ENCODE data around the gene OLFML2A. TPM values are rescaled to one million over a fixed set of nuclear protein-coding genes. Genes with fewer than 3 reads are reported as not detected.

Gene OLFML2A
- total and polyA plus RNA-seq, 2 of the 13 experiments (the other 11 are each of a cell fraction or from before 2014, with no cell fraction given), result 0.01 to 0.02 TPM

GRCh38 chr9:124861342-124862229 lies 84.7 kb downstream of the OLFML2A start, which contains the start of the genes ARPC5L and RPL35 (continued):
- peak; percentile 8; the same call in 1 of the 2 replicates for TF ChIP-seq RFXAP (CRISPR knock-in tag; IDR thresholded peaks at IDR 0.05; ENCODE audit: borderline replicate concordance)
- TF ChIP-seq PRMT3 (CRISPR knock-in tag; IDR thresholded peaks at IDR 0.05; ENCODE audit: borderline replicate concordance, low read depth), result no peak; the same call in 1 of the 2 replicates
- TF ChIP-seq HOMEZ (CRISPR knock-in tag; IDR thresholded peaks at IDR 0.05; ENCODE audit: low read depth), result no peak
- no peak for TF ChIP-seq ZNF329 (CRISPR knock-in tag; IDR thresholded peaks at IDR 0.05; ENCODE audit: low read depth)
- no peak for TF ChIP-seq CHD4 (IDR thresholded peaks at IDR 0.05; ENCODE audit: borderline replicate concordance, low read length)
- no peak for TF ChIP-seq SCMH1 (CRISPR knock-in tag; IDR thresholded peaks at IDR 0.05; ENCODE audit: borderline replicate concordance)
- no peak for TF ChIP-seq SIX1 (CRISPR knock-in tag; IDR thresholded peaks at IDR 0.05; ENCODE audit: borderline replicate concordance)
- TF ChIP-seq ZNF737 (CRISPR knock-in tag; IDR thresholded peaks at IDR 0.05; ENCODE audit: borderline replicate concordance), result peak; percentile 75; the same call in 1 of the 2 replicates
- no peak for TF ChIP-seq PBX3 (CRISPR knock-in tag; IDR thresholded peaks at IDR 0.05; ENCODE audit: borderline replicate concordance)
- TF ChIP-seq EZH2 (conservative IDR thresholded peaks at IDR 0.05; ENCODE audit: low read depth, low read length), result no peak
- peak; percentile 37; the same call in 1 of the 2 replicates for TF ChIP-seq SMAD3 (CRISPR knock-in tag; IDR thresholded peaks at IDR 0.05)
- TF ChIP-seq, protein P1, sequence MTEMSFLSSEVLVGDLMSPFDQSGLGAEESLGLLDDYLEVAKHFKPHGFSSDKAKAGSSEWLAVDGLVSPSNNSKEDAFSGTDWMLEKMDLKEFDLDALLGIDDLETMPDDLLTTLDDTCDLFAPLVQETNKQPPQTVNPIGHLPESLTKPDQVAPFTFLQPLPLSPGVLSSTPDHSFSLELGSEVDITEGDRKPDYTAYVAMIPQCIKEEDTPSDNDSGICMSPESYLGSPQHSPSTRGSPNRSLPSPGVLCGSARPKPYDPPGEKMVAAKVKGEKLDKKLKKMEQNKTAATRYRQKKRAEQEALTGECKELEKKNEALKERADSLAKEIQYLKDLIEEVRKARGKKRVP (CRISPR knock-in tag; IDR thresholded peaks at IDR 0.05), result no peak; a peak in 2 of 4 replicates
- TF ChIP-seq KAT2B (IDR thresholded peaks at IDR 0.05; ENCODE audit: borderline replicate concordance, low read depth, low read length), result no peak
- TF ChIP-seq ZNF326 (CRISPR knock-in tag; IDR thresholded peaks at IDR 0.05; ENCODE audit: borderline replicate concordance), result no peak
- TF ChIP-seq, protein P2, sequence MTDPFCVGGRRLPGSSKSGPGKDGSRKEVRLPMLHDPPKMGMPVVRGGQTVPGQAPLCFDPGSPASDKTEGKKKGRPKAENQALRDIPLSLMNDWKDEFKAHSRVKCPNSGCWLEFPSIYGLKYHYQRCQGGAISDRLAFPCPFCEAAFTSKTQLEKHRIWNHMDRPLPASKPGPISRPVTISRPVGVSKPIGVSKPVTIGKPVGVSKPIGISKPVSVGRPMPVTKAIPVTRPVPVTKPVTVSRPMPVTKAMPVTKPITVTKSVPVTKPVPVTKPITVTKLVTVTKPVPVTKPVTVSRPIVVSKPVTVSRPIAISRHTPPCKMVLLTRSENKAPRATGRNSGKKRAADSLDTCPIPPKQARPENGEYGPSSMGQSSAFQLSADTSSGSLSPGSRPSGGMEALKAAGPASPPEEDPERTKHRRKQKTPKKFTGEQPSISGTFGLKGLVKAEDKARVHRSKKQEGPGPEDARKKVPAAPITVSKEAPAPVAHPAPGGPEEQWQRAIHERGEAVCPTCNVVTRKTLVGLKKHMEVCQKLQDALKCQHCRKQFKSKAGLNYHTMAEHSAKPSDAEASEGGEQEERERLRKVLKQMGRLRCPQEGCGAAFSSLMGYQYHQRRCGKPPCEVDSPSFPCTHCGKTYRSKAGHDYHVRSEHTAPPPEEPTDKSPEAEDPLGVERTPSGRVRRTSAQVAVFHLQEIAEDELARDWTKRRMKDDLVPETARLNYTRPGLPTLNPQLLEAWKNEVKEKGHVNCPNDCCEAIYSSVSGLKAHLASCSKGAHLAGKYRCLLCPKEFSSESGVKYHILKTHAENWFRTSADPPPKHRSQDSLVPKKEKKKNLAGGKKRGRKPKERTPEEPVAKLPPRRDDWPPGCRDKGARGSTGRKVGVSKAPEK (CRISPR knock-in tag; IDR thresholded peaks at IDR 0.05; ENCODE audit: borderline replicate concordance), result no peak
- TF ChIP-seq HOXA5 (CRISPR knock-in tag; IDR thresholded peaks at IDR 0.05), result no peak; the same call in 1 of the 2 replicates
- peak; percentile 93 for TF ChIP-seq PHF8 (CRISPR knock-in tag; IDR thresholded peaks at IDR 0.05)
- peak; percentile 91; the same call in 1 of the 2 replicates for TF ChIP-seq WIZ (CRISPR knock-in tag; IDR thresholded peaks at IDR 0.05)
- TF ChIP-seq SAP130 (CRISPR knock-in tag; IDR thresholded peaks at IDR 0.05; ENCODE audit: low read depth), result peak; percentile 84
- 0 out of 2 replicates have a peak, but pooled peaks have one; percentile 50 for TF ChIP-seq ZNF878 (CRISPR knock-in tag; IDR thresholded peaks at IDR 0.05)
- TF ChIP-seq SMC3 (IDR thresholded peaks at IDR 0.05; ENCODE audit: low read length), result no peak
- TF ChIP-seq RFXANK (CRISPR knock-in tag; IDR thresholded peaks at IDR 0.05), result no peak
- no peak for TF ChIP-seq ZNF891 (CRISPR knock-in tag; IDR thresholded peaks at IDR 0.05)

All from HepG2 (cell line).